GM18868 (cell line): ENCODE measurements around the gene NF2.
A peak's percentile ranks its signal among the peaks of the same experiment; 100 is the strongest.
"Not testable (repeated sequence)": the region's sequence is repeated elsewhere in the genome, so short reads cannot be mapped to it uniquely, and the experiment has no call there.

Experiments
- ATAC-seq: cut with Tn5 transposase; IDR thresholded peaks from one replicate; pipeline ENCODE4 v1.9.1; 2021; ENCODE audit warnings: mild to moderate bottlenecking, moderate library complexity; ENCODE audit not compliant: unreplicated experiment

NF2 gene

DNA sequence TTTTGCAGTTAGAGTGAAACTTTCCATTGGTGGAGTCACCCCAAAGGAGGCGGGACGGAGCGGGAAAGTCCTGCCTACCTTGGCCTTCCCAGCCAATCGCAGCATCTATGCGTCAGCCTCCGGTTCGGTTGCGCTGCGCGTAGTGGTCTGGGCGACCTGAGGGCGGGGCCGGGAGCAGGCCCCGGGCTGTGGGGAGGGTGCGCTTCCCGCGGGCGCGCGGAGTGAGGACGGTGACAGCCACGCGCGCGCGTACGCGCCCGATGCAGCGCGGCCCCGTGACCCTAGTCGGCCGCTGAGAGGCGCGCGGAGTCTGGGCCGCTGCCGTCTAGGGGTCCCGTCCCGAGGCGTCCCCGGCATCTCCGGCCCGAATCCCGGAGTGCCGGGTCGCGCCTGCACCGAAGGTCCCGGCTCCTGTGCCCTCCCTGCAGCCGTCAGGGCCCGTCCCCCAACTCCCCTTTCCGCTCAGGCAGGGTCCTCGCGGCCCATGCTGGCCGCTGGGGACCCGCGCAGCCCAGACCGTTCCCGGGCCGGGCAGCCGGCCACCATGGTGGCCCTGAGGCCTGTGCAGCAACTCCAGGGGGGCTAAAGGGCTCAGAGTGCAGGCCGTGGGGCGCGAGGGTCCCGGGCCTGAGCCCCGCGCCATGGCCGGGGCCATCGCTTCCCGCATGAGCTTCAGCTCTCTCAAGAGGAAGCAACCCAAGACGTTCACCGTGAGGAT lies at the start of gene NF2:
NF2 (plus strand) TSS at position 276 of the 718 bp plus-strand sequence; CDS start at position 642, 366 bp downstream.
- peak; percentile 94 for ATAC-seq

DNA sequence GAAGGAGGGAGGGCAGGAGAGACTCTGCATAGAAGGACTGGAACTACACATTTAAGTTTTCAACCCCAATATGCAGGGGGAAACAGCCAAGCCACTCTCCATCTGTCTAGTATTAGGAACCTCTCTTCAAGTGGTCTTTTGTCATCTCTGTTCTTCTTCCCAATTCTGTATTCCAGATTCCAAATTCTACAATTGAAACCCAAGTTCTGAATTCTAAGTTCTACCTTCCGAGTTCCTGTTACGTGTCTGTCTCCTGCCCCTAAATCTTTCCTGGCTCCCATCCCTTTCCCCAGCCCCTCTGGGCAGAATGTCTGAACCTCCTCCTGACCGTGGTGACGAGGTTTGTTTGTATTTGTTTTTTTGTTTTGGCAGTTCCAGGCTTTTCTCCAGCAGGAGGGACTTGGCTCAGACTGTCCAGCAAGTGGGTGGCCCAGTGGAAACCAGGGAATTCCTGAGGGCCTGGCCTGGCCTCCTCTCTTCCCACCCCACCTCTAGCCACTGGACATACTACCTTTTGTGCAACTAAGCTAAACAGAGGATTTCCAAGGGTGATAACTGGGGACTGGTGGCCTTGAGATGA lies 48.3 kb upstream of the NF2 start:
- ATAC-seq = no peak

DNA sequence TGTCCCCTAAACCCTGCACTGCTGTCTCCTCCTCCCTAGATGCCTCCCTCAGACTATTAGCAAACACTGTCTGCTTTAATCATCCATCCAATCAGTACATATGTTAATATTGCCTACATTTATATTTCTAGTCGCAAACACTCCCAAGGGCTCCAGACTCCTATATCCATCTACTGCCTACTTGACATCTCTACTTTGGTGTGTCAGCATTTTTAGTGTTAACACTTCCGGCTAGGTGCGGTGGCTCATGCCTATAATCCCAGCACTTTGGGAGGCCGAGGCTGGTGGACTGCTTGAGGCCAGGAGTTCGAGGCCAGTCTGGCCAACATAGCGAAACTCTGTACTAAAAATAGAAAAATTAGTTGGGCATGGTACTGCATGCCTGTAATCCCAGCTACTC lies 44.4 kb upstream of the NF2 start:
- ATAC-seq = no peak

DNA sequence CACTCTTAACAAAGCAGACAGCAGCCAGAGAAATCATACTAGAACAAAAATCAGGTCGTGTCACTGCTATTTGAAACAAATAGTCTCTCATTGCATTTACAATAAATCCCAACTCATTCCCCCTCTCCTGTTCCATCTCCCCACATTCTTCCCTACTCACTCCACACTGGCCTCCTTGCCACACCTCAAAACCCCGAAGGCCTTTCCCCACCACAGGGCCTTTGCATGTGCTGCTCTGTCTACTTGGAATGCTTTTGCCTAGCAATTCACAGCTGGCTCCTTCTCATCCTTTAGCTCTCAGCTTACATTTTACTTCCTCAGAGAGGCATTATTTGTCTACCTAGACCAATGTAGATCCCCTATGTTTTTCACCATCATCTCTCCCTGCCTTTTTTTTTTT lies 43.6 kb upstream of the NF2 start:
- no peak for ATAC-seq

DNA sequence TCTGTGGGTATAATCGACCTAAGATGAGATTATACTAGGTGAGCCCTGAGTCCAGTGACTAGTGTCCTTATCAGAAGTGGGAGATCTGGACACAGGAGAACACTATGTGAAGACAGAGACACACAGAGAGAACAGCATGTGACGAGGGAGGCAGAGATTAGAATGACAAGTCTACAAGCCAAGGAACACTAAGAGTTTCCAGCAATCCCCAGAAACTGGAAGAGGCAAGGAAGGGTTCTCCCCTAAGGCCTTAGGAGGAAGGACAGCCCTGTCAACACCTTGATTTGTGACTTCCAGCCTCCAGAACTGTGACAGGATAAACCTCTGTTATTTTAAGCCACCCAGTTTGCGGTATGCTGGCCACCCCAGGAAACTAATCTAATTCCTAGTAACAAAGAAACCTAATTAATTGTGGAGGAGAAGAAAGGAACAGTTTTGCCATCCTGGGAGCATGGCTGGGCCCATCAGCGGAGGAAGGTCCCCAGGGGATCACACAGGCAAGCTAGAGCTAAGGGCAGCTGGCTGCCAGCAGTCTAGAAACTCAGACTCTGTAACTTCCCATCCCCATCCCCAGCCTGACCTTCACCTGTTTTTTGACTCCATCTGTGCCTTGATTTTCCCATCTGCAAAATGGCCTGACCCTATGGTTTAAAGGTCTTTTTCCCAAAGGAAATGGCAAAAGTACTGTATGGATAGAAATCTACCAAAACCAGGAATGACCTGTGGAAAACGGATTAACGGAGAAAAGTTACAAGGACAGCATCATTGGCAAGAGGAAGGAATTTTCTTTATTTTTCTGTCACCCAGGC lies 39.6 kb upstream of the NF2 start:
- no peak for ATAC-seq

DNA sequence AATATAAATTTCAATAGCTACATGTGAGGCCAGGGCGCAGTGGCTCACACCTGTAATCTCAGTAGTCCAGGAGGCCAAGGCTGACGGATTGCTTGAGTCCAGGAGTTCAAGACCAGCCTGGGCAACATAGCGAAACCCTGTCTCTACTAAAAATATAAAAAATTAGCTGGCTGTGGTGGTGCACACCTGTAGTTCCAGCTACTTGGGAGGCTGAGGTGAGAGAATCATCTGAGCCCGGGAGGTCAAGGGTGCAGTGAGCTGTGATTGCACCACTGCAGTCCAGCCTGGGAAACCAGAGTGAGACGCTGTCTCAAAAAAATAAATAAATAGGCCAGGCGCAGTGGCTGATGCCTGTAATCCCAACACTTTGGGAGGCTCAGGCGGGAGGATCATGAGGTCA lies 36.9 kb upstream of the NF2 start:
- not testable (repeated sequence) for ATAC-seq

DNA sequence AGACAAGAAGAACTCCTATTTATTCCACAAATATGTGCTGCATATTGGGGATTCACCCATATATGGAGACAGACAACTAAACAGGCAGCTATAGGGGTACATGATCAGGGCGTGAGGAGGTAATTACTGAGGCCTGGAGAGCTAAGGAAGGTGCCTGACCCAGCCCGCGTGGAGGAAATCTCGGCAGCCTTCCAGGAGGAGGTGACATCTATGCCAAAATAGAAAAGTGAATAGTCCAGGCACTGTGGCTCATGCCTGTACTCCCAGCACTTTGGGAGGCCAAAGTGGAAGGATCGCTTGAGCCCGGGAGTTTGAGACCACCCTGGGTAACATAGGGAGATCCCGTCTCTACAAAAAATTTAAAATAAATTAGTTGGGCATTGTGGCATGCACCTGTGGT lies 36.1 kb upstream of the NF2 start:
- no peak for ATAC-seq

DNA sequence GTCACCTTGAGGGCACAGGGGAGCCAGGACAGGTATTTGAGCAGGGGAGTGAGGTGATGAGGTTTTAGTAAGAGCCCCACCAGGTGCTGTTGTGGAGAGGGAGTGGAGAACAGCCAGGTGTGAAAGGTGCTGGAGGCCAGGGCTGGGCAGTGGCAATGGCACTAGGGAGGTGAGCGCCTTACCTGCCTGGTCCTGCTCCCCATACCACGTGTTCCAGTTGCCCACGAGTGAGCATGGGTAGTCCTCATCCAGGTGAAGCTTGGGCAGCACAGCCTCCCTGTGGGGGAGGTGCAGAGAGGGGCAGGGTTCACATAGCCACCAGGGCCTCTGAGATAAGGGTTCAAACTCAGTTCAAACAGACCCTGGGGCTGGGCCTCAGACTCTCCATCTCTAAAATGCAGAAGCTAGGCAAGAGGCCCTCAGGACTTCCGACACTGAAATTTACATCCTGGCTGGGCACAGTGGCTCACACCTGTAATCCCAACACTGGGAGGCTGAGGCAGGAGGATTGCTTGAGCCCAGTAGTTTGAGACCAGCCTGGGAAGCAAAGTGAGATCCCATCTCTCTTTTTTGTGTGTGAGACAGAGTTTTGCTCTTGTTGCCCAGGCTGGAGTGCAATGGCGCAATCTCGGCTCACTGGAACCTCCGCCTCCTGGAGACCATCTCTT lies 34.3 kb upstream of the NF2 start:
- ATAC-seq = no peak

DNA sequence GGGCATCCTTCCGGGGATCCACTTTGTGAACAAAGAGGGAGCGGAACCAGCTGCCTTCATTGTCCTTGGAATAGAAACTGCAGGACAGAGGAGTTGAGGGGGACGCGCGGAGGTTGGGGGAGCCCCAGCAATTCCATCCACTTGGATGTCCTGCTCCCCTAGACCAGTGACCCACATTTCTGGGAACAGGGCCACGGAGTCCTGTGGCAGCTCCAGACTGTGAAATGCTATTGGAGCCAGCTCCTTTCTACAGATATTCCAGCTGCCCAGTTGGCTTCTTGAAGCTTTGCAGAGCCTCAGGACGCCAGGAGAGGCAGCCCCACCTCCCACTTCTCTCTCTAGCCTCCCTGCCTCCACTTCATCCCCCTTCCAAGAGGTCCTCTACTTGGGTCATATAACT lies 33.0 kb upstream of the NF2 start:
- ATAC-seq = no peak

DNA sequence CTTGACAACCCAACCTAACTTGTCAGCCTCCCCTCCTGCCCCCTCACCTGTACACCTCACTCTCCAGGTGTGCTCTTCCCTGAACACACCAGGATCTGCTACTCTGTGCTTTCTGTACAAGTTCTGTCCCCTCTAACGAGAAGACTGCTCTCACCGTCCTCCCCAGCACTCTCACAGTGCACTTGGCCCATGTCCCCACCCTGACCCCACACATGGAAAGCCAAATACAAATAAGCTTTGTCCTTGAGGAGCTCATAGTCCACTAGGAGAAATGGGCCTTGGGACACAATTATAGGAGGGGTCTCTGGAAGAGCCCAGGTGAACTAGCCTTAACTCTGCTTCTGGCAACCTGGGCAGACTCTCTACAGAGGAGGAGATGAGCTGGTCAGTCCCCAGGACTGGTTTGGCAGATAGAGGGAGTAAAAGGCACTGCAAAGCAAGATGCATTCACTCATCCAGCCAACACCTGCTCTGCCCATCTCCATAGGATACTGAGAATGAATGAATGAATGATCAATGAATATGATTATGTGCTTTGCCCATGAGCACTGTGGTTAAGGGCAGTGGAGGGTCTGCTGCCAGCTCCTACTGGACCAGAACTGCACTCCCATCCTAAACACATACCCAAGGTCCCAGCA lies 32.4 kb upstream of the NF2 start:
- no peak for ATAC-seq

DNA sequence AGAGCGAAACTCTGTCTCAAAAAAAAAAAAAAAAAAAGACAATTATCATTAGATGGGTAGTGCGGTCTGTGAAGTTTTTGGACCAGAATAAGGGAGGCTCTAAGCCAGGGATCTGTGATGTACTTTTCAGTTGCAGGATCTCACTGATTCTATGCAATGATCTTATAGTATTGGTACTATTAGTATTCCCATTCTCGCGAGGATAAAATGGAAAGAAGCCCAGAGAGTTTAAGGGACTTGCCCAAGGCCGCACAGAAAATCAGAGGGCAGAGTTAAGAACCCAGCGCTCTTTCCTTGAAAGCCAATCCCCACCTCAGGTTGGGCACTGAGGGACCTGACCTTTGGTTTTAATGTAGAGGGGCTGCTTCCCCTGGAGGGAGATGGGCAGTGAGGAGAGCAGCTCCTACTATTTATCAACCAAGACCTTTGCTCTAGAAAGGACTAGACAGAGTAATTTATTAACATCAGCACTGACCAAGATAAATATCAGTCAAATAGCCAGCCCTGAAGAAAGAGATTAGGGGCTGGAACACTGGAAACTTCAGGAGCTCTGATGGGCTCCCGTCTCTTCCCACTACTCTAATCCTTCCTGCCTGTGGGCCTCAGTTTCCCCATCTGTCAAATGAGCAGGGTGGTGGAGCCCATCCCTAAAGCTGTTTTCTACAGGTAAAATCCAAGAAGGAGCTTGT lies 28.5 kb upstream of the NF2 start:
- no peak for ATAC-seq

DNA sequence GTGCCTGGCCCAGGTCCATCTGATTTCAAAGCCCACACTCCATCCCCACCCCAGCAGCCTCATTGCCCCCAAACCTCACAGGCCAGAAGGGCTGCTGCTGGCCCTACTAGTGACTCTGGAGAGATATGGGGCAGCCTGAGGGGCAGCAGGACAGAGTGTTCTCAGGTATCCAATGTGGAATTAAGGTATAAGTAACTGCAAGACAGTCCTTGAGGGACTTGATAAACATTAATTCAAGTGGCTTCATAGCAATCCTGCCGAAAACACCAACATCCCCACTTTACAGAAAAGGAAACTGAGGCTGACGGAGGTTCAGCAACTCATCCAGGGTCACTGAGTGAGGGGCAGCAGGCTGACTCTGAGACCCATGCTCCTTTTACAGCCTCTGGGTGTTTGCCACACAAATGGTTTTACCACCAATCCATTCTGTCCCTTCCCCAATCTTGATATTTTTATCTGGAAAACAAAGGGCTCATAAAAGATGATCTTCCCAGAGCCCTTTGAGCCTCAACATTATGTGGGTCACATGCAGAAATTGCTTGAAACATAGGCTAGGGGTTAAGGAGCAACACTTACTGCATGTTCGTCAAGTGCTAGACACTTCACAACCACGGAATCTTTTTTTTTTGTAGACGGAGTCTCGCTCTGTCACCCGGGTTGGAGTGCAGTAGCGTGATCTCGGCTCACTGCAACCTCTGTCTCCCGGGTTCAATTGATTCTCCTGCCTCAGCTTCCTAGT lies 24.8 kb upstream of the NF2 start:
- no peak for ATAC-seq

DNA sequence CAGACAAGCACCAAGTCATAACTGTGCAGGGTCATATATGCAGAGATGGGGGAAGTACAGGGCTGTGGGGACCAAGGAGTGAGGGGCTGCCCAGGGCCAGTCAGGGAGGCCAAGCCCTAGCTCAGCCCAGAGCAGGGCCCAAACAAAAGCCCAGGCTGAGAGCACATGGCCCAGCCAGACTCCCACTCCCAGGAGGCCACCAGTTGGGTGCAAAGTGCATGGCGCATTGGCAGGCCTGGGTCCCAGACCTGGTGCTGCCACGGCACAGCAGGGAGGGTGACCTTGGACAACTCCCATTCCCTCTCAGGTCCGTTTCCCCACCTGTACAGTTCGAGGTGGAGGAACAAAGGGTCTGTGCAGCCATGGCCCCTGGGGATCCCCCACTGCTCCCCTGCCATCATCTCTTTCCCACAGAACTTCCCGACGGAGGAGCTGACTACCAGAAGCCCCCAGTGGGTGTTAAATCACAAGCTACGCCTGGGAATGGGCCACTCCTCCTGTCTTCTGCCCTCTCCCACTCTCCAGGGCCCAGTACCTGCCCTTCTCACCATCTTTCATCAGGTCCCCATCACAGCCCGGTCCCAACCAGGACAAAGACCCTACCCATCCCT lies 23.1 kb upstream of the NF2 start:
- ATAC-seq = no peak

DNA sequence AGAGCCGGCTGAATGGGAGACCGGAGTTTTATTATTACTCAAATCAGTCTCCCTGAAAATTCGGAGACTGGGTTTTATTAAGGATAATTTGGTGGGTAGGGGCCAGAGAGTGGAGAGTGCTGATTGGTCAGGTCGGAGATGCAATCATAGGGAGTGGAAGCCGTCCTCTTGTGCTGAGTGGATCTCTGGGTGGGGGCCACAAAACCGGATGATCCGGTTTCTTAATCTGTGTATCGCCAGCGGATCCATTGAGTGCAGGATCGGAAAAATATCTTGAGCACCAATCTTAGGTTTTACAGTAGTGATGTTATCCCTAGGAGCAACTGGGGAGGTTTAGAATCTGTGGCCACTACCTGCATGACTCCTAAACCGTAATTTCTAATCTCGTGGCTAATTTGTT lies 21.6 kb upstream of the NF2 start:
- no peak for ATAC-seq

DNA sequence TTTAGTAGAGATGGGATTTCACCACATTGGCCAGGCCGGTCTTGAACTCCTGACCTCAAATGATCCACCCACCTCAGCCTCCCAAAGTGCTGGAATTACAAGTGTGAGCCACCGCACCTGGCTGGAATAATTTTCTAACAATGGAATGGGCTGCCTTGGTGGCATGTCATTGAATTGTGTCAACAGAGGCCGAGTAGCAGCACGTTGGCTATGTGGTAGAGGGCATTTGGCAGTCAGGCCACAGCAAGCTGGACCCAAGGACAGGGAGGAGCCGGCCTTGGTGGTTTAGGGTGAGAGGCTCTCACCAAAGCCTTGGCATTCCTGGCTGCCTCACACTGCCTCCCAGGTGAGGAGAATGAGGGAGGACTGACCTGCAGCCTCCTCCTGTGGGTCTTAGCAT lies 18.5 kb upstream of the NF2 start:
- no peak for ATAC-seq

DNA sequence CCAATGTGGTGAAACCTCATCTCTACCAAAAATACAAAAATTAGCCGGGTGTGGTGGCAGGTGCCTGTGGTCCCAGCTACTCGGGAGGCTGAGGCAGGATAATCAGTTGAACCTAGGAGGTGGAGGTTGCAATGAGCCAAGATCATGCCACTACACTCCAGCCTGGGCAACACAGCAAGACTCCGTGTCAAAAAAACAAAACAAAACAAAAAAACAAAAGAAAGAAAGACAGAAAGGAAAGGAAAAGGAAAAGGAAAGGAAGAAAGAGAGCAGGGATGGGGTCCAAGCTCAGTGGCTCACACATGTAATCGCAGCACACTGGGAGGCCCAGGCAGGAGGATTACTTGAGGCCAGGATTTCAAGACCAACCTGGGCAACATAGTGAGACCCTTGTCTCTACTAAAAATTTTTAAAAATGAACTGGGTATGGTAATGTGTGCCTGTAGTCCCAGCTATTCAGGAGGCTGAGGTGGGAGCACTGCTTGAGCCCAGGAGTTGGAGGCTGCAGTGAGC lies 17.2 kb upstream of the NF2 start:
- not testable (repeated sequence) for ATAC-seq

DNA sequence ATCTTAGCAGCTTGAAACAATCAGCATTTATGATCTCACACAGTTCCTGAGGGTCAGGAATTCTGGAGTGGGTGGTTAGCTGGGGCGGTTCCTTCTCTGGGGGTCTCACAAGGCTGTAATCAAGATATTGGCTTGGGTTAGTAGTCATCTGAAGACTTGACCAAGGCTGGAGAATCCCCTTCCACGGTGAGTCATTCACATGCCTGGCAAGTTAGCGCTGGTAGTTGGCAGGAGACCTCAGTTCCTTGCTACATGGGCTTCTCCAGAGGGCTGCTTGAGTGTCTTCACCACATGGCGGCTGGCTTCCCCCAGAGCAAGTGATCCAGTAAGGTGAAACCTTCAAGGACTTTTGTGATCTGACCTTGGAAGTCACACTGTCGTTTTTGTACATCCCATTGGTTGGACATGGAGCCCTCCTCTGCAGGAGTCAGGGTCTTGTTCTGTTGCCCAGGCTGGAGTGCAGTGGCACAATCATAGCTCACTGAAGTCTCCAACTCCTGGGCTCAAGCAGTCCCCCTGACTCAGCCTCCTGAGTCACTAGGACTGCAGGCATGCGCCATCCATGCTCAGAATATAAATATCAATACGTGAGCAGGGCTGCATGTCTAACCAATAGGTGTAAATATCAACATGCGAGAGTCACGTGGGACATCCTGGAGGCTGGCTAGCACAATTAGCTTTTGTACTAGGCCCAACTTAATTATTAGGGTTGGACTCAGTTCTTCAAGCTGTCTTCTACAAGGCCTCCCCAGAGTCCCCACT lies 15.3 kb upstream of the NF2 start:
- no peak for ATAC-seq

DNA sequence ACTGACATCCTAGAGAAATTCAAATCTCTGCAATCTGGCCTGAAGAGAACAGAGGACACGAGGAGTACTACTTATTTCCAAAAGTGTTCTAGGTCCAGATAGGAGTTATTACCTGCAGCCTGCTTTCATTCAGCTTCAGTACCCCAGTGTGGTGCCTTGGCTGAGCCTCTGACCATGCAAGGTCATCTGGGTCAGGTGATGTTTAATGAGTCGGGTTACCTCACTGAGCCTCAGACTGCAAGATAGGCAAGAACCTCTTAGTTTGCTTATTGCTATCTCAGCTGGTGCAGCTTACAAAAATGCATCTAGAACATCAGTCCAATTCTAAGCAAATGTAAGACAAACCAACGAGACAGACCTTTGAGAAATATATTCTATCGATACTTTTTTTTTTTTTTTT lies 9.5 kb upstream of the NF2 start:
- ATAC-seq = no peak
